ENCODE results near the gene ADCY4. TPM values are rescaled to one million over a fixed set of nuclear protein-coding genes. Genes with fewer than 3 reads are reported as not detected.

Gene ADCY4
- polyA plus RNA-seq, 3 donors, result 0.69 to 11.9 (median 0.70) TPM

GRCh38 chr14:24379907-24380730 lies 45.2 kb upstream of the ADCY4 start:
- no peak for TF ChIP-seq CTCF (IDR thresholded peaks at IDR 0.05)
- Histone ChIP-seq H3K4me1 (ENCODE audit: control insufficient read depth in 1 of 2, insufficient read depth in 2 of 2, low read length in 2 of 2) (no peaks in the 10 kb centered on the region), H3K36me3 (replicated peaks in 1 of 2; ENCODE audit: control insufficient read depth in 1 of 2, insufficient read depth in 2 of 2, low read length in 2 of 2) (no peaks in the 10 kb centered on the region), H2AFZ (ENCODE audit: insufficient read depth, low read depth, low read length, poor library complexity, severe bottlenecking) (no peak overlapping the region), H3K4me3 (replicated peaks in 1 of 3; ENCODE audit: low read depth in 2 of 3, low read length in 3 of 3) (no peak overlapping the region), H4K20me1 (ENCODE audit: insufficient read depth, low read length) (no peaks in the 10 kb centered on the region), H3K79me2 (ENCODE audit: insufficient read depth, low read length) (no peaks in the 10 kb centered on the region), H3K27ac (ENCODE audit: low read depth in 1 of 2, low read length in 2 of 2) (no peak overlapping the region), H3K4me2 (replicated peaks; ENCODE audit: extremely low read depth, low read length, poor library complexity, severe bottlenecking) (no peak overlapping the region), H3K9ac (ENCODE audit: insufficient read depth, low read length, poor library complexity, severe bottlenecking) (no peak overlapping the region), H3K9me3 (replicated peaks in 1 of 2; ENCODE audit: control insufficient read depth in 1 of 2, insufficient read depth in 1 of 2, low read length in 2 of 2) (no peaks in the 10 kb centered on the region), H3K27me3 (ENCODE audit: control insufficient read depth in 2 of 2, insufficient read depth in 2 of 2, low read length in 2 of 2) (no peaks in the 10 kb centered on the region)
- Mint-ChIP-seq H3K4me3 (no peak overlapping the region), H3K27ac (no peak overlapping the region), H3K36me3 (no peaks in the 10 kb centered on the region), H3K4me1 (no peaks in the 10 kb centered on the region), H3K9me3 (peaks cover 0 to 2% (median 0%) of the 10 kb centered on the region in 7 donors), H3K27me3 (ENCODE audit: low read depth in 3 of 3) (peaks cover 7 to 17% (median 8%) of the 10 kb centered on the region in 3 donors)
- WGBS (ENCODE audit: insufficient coverage), result 95% methylated on average over 7 of the region's 15 CpGs
- no peak for DNase-seq
- intact Hi-C loops (cut with micrococcal nuclease), result no loop called here

GRCh38 chr14:24378981-24379906 lies 44.4 kb upstream of the ADCY4 start:
- Histone ChIP-seq H2AFZ (ENCODE audit: insufficient read depth, low read depth, low read length, poor library complexity, severe bottlenecking) (no peak overlapping the region), H3K79me2 (ENCODE audit: insufficient read depth, low read length) (no peaks in the 10 kb centered on the region), H3K4me3 (replicated peaks in 1 of 3; ENCODE audit: low read depth in 2 of 3, low read length in 3 of 3) (no peak overlapping the region), H3K4me1 (ENCODE audit: control insufficient read depth in 1 of 2, insufficient read depth in 2 of 2, low read length in 2 of 2) (no peaks in the 10 kb centered on the region), H3K9ac (ENCODE audit: insufficient read depth, low read length, poor library complexity, severe bottlenecking) (no peak overlapping the region), H4K20me1 (ENCODE audit: insufficient read depth, low read length) (no peaks in the 10 kb centered on the region), H3K27me3 (ENCODE audit: control insufficient read depth in 2 of 2, insufficient read depth in 2 of 2, low read length in 2 of 2) (no peaks in the 10 kb centered on the region), H3K36me3 (replicated peaks in 1 of 2; ENCODE audit: control insufficient read depth in 1 of 2, insufficient read depth in 2 of 2, low read length in 2 of 2) (no peaks in the 10 kb centered on the region), H3K9me3 (replicated peaks in 1 of 2; ENCODE audit: control insufficient read depth in 1 of 2, insufficient read depth in 1 of 2, low read length in 2 of 2) (no peaks in the 10 kb centered on the region), H3K4me2 (replicated peaks; ENCODE audit: extremely low read depth, low read length, poor library complexity, severe bottlenecking) (no peak overlapping the region), H3K27ac (ENCODE audit: low read depth in 1 of 2, low read length in 2 of 2) (no peak overlapping the region)
- Mint-ChIP-seq H3K27ac (no peak overlapping the region), H3K9me3 (peaks cover 0 to 2% (median 0%) of the 10 kb centered on the region in 7 donors), H3K36me3 (no peaks in the 10 kb centered on the region), H3K4me3 (no peak overlapping the region), H3K27me3 (ENCODE audit: low read depth in 3 of 3) (peaks cover 7 to 18% (median 8%) of the 10 kb centered on the region in 3 donors), H3K4me1 (no peaks in the 10 kb centered on the region)
- intact Hi-C loops (cut with micrococcal nuclease), result no loop called here
- DNase-seq, result no peak
- WGBS (ENCODE audit: insufficient coverage), result 92% methylated on average over 6 of the region's 7 CpGs
- TF ChIP-seq CTCF (IDR thresholded peaks at IDR 0.05), result no peak

Measured in CD14-positive monocyte (primary cell).